HG03159 (cell line): Measurements from ENCODE around the gene GRIN2A.
A peak's percentile ranks its signal among the peaks of the same experiment; 100 is the strongest.

Experiments used
- ATAC-seq: cut with Tn5 transposase; IDR thresholded peaks from one replicate; pipeline ENCODE4 v1.9.1; 2021; ENCODE audit warnings: mild to moderate bottlenecking, moderate library complexity; ENCODE audit not compliant: unreplicated experiment

Gene GRIN2A

DNA sequence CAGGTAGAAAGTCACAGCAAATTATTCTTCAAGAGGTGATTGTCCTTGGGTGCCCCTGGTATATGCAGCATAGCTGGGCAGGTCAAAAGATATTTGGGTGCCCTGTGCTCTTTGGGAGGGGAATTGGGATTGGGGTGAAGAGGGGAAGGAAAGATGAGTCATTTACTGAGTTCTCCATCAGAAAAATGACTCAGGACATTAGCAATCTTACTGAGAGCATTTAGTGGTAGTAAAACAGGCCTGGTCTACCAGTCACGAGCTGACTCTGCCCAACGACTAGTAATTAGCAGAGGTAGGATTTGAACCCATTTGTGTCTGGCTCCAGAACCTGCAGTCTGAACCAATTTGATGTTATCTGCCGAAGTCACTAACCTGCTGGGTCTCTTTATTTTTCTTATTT is 6.0 kb upstream of the GRIN2A start:
- no peak for ATAC-seq

DNA sequence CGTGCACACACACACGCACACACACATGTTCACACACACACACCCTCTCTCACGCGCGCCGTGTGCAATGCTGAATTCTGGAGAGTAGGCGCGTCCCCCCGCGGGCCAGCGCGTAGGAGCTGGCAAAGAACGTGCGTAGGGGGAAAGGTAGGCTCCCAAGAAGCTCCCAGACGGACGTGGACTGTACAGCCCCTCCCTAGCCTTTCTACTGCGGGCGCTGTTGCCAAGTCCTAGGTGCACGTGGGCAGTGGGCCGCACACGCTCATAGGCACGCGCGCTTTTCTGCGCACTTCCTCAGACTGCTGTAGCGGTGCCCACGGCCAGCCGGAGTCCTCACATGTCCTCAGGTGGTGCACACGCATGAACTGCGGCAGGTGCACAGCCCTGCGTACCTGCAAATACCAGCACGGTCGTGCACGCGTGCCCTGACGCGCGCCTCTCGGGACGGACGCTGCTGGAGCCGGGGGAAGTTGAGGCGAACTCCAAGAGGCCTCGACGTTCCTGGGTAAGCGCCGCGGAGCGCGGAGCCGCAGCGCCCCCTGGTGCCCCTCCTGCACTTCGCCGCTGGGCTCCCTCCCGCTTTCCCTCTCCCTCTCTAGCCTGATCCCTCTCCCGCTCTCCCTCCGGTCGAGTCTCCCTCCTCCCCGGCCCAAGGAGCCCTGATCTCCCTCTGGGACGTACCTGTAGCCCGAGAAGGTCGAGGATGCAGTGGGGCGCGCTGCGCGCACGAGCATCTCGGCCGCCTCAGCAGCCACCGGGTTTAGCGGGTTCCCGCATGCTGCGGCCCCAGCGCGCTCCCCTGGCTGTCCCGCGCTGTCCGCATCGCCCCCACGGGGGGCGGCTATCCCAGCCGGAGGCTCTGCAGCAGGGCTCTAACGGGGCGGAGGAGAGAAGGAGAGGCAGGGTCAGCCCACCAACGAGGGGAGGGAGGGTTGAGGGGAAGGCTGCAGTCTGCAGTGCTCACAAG is 749 bp downstream of the GRIN2A start:
- peak; percentile 49 for ATAC-seq

DNA sequence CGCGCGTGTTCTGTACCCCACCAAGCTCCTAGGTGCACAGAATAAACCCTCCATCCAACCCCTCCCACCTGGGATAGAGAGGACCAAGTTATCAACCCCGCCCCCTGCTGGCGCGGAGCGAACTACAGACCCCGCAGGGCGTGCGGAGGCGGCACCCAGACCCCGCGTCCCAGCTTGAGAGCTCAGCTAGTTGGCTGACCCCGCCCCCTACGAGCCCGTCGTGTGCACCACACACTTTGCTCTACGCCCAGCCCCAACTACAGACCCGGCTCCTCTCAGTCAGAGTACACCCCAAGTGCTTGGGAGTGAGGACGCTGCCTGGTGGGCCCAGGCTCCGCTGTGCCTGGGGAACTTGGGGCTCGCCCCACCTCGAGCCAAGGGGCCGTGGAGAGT is 1.5 kb downstream of the GRIN2A start:
- no peak for ATAC-seq

DNA sequence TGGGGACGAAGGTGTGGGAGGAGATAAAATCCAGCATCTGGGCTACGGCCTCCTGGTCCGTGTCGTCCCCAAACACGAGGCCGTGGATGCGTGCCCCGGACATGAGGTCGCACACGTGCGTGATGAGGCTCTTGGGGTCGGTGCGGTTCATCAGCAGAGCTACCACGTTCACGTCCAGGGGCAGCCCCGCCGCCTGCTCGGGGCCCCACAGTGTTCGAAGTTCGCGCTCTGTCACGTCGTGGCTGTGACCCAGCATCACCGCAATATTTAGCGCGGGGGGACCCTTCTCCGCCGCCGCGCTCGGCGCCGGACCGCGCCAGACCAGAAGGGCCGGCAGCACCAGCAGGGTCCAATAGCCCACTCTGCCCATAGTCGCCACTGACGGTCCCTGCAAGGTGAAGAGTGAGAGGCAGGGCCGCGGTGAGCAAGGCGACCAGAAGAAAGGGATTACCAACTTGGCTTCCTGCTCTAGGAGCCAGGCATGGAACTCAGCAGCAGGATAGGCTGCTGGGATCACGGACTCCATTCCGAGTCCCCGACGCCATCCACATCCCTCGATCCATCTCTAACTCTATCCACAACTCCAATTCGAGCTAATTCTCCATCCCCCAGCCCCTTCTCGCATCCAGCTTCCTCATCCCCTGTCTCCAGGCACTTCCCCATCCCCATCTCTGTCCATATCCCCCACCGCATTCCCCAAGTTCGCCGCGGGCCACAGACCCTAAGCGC is 2.0 kb downstream of the GRIN2A start:
- no peak for ATAC-seq

DNA sequence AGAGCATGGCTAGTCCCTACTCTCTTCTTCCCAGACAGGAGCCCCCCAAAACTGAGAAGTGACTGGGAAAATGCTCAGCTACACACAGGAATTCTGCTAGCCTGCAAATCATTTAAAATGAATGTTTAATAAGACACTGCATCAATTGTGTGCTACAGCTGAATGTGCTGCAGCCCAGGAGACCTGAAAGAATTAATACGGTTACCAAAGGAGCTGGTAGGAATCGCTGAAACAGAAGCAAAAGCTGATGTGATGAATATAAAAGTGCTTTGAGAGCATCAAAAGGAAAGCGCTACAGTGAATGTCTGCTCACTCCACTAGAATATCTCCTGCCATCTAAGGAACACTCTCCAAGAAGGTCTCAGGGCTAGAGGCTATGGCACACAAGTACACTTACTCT is 3.7 kb downstream of the GRIN2A start:
- ATAC-seq = no peak

DNA sequence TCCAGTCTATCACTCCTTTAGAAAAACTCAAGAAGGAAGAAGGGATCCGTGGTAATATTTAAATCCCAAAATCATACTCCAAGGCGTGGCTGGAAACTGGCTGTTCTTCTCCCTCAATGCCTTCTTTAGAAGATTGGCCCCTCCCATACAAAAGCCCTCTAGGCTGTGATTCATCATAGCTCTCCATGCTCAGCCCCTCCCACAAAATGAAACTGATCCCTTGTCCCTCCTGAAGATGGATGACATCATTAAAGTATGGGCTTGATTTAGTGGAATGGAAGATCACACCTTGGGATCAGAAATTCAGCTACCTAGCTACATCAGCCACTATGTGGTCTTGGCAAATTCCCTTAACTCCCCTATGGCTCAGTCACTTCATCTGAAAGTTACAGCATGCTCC is 4.1 kb downstream of the GRIN2A start:
- no peak for ATAC-seq

DNA sequence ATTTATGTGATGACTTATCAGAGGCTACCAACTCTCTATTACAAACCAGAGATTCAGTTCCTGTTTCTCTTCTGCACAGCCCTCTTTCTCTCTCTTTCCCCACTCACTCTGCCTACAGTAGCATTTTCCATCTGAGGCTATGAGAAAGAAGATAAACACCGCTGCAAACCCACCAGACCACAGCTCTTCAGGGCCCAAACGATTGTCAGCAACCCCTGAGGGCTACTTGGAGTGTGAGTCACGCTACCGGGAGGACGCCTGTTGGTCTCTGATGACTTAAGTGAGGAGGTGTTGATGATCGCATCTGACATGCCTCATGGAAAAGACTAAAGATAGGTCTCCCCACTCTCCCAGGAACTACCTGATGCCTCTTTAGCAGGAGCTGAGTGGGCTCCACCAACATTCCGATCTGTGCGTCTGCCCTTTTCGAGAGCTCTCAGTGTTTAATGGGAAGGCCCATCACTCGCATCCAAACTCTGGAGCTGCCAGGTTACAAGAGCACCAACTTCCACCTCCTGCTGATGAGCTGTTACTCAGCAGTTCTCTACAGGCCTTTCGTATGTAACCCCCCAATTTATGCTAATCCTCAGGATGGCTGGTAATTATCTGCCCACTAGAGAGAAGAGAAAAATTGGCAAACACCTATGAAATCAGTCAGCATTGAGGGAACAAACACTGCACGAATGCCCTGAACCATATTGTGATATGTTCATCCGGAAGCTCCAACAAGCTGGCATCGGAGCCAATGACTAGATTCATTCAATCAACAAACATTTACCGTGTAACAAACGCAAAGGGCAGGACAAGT is 9.2 kb downstream of the GRIN2A start:
- ATAC-seq = no peak

DNA sequence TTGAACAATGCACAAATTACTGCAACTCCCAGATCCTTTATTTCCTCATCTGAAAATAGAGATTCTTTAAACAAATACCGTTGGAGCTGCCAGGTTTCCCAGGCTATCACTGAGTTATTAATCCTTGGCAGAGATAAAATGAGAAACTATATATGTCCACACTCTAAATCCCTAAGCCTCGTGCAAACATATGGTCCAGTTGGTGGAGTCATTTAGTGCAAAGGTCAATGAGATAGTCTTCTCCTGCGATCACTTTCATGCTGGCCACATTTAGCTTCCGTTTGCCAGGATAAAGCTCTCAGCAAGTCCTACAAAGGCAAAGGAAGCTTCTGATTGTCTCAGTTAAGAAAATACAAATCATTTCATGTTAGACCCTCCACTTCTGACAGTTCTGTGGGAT is 11.0 kb downstream of the GRIN2A start:
- no peak for ATAC-seq

DNA sequence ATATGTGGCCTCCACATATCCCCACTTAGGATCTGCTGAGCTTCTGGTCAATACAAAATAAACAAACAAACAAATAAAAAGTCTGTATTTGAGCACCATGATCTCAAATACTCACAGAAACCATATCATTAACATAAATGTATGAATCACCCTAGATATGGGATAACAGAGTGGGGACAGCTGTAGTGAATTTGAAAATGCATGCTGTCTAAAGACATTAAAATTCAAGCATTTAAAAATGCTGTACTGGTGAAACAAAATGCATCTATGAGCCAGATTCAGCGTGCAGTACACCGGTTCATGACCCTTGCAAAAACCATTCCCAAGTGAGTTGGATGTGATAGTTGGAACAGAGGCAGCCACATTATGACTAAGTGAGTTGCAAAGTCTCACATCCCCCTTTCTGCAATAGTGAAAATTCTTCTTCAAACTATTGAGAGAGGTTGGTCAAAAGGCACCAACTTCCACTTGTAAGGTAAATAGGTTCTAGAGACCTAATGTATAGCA is 12.3 kb downstream of the GRIN2A start:
- ATAC-seq = no peak

DNA sequence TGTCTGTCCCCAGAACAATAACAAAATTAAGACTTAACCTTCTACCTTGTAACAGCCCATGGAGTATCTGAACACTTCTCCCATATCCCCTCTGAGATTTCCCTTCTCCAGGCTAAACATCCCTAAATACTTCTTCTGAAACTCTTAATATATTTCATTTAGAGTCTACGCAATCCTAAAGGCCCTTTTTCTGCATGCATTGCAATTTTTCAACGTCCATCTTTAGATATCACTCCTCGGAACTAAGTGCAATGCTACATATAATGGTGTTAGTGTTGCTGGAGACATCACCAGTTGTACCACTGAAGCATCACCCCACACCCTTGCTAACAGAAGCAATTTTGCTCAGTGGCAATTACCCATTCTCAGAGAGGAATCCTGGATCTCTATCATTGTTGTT is 13.2 kb downstream of the GRIN2A start:
- ATAC-seq = no peak

DNA sequence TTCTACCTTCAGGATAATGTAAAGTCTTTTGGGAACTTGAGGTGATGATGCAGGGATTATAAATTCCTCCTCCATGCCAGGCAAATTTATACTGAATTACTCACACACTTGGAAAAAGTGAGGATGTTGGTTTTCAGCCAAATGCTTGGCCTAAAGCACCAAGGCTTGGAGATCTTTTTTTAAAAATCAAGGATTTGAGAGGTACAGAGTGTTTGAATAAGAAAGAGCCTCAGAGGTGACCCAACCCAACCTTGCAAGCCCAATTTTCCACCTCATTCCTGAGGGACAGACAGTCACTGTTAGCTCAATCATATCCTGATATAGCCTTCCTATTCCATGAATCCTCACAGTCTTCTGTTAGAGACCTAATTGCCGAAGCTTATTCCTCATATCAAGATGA is 14.0 kb downstream of the GRIN2A start:
- no peak for ATAC-seq

DNA sequence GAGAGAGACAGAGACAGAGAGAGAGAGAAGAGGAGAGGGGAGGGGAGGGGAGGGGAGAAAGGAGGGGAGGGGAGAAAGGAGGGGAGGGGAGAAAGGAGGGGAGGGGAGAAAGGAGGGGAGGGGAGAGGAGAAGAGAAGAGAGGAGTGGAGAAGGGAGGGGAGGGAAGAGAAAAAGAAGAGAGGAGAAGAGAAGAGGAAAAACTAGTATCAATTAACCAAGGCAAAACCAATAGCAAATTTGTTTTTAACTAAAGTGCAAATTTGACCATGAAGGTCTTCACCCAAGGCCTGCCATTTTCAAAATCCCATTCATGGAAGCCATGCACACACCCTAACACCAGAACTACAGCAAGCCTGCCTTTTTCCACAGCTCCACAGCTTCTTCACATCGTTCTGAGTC is 16.6 kb downstream of the GRIN2A start:
- no peak for ATAC-seq

DNA sequence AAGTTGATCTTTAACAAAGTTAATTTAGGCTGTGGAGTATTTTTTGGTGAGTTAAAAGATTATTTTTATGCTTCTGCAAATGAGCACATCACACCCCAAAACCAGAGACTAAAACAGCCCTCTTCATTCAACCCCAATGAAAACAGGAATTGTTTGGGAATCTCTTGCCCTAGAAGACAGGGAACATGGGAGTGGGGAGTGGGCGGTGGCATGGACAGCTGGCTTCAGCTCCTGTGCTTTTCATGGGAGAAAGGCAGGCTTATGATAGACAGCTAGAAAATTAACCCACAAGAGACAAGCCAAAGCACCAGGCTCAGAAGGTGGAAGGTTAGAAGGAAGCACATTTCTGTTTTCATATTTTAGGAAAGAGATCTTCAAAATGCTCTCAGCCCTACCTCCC is 19.2 kb downstream of the GRIN2A start:
- ATAC-seq = no peak

DNA sequence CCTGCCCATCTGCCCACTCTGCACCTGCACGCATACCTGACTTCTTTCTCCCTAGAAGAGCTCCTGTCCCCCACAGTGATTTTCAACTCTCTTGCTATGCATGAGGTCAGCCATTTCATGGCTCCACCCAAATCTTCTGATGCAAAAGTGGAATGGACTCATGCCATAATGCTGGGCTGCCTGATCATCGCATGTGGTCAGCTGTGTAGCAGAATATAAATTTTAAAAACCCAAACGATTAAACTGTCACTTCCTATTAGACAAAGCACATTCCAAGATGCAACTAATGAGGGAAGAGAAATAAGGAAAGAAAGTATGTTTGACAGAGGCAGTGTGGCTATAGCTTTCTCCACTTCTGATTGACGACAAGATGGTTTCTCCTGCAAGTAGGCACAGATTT is 26.1 kb downstream of the GRIN2A start:
- no peak for ATAC-seq

DNA sequence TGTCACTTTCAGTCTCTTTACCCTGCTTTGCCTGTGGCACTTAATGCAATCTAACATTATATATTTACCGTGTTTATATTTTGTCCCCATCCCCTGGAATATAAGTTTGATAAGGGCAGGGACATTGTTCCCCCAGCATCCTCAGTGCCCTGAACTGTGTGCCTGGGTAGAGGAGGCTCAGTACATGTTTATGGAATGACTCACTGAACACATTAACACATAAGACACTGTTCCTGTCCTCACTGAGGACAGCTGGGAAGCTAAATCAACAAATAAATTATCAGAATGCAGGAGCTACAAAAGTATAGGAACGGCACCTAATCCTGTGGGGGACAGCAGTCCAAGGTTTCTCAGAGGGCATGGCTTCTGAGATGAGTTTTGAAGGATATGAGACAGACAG is 27.8 kb downstream of the GRIN2A start:
- ATAC-seq = no peak

DNA sequence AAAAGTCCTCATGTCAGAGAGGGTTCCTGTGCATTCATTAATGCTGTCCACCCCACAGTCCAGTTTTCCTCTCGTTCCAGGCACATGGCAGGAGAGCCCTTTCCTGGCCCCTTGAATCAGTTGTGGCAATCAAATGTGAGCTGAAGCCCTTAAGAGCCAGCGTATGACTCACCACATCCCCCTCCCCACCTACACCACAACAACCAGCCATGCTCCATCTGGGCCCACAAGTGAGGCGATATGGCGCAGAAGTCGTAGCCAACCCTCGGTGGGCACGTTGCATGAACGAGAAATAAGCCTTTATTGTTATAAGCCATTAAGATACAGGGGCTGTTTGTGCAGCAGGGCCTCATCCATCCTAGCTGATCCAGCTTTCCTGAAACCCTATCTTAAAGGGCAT is 28.2 kb downstream of the GRIN2A start:
- ATAC-seq = no peak

DNA sequence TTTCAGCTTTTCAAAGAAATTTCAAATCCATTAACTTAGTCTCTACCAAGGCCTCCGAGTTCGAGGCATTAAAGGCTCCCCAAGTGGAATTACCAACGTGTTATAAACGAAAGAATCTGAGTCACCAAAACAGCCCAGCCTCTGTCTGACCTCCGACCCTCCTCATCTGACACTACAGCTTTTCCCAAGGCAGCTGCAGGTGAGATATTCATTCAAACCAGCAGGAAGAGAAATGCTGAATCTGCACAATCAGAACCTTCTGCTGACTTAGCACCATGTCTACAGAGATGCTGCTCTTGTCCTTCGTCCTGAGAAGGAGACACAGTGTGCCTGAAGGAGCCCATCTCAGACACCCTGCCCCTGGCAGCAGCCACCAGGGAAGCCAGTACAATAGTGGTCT is 30.5 kb downstream of the GRIN2A start:
- ATAC-seq = no peak

DNA sequence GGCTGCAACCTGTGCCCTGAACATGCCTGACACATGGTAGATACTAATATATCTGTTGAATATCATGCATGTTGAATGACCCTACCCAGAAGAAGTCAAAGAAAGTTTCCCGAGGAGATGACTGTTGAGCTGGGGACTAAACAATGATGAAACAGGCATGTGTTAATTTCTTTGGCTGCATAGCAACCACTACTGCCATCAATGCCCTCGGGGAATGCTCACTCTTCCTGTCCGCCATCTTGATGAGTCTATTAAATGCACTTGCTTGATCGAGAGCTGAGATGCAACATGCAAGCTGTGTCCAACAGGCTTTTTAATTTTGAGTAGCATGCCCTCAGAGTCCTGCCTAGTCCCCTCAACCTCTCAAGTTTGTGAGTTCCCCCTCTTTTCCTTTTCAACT is 31.3 kb downstream of the GRIN2A start:
- no peak for ATAC-seq

DNA sequence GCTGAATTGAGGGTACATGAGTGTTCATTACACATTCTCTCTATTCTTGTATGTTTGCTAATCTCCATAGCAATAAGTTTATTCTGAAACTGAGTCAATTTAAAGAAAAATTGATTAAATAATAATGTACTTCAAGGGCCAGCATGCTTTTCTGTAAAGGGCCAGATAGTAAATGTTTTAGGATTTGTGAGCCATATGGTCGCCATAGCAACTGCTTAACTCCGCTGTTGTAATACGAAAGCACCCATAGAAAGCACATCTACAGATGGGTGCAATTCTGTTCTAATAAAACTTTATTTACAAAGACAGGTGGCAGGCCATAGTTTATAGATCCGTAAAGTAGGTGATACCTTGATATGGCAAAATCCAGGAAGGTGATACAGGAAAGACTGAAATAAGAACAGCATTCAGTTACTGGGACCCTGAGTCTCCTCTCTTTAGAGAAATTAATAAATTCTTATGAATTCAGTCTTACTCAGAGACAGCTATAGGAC is 36.6 kb downstream of the GRIN2A start:
- ATAC-seq = no peak

DNA sequence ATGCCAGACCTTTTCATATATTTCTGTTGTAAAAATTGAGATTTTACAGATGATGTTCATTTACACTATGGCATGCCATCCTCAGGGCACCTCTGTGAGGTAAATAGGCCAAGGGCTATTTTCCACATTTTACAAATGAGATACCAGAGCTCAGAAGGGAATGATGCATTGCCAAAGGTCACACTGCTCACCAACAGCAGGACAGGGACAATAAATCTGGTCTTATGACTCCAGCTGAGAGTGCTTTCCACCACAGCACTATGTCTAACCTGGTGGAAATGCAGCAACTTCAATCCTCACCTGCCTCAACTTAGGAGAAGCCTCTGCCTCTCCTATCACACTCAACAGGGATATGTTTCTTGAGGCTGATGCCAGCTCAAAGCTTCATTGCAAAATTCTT is 40.6 kb downstream of the GRIN2A start:
- ATAC-seq = no peak

DNA sequence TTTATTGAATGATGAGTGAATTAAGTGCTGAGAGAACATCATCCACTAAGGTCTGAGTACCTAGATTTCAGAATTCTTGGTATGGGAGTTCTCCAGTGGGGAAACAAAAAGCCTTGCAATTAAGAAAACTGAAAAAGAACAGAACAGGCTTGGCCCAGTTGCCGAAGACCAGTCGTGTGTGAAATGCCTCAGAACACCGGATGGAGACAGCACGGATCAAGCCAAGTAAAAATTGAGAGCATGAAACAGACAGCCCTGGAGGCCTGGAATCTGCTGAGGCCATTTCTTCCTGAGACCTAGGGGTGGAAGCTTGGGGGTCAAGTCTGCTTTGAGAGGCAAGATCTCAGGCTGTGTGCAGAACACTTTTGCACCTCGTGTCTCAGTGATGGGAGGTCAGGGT is 43.3 kb downstream of the GRIN2A start:
- ATAC-seq = no peak
